GM12878 (cell line): ENCODE data around the gene CSNK1G2.

Experiments
- BCL3 ChIP-seq: IDR thresholded peaks from 2 replicates; pipeline ENCODE4 v1.6.1; 2011; ENCODE audit warnings: borderline replicate concordance, low read depth, mild to moderate bottlenecking, moderate library complexity, low read length; ENCODE audit not compliant: insufficient read depth, poor library complexity, severe bottlenecking
- CBX5 ChIP-seq: sonication (generic); IDR thresholded peaks from 2 replicates; pipeline ENCODE4 v1.6.1; 2016; ENCODE audit warnings: low read depth, moderate library complexity, mild to moderate bottlenecking, inconsistent platforms
- CHD2 ChIP-seq: IDR thresholded peaks from 2 replicates; pipeline ENCODE4 v1.6.1; 2011; ENCODE audit warnings: low read depth, low read length, improper control_type of control experiment, borderline replicate concordance
- GABPA ChIP-seq: IDR thresholded peaks from 2 replicates; pipeline ENCODE4 v1.6.1; 2014; ENCODE audit warnings: antibody characterized with exemption, low read depth, mild to moderate bottlenecking, inconsistent platforms
- HCFC1 ChIP-seq: fragments of 150-350 bp; IDR thresholded peaks from 2 replicates; pipeline ENCODE4 v1.6.1; 2014; ENCODE audit warnings: low read length
- JUNB ChIP-seq: IDR thresholded peaks from 2 replicates; pipeline ENCODE4 v1.6.1; 2016; ENCODE audit warnings: antibody characterized with exemption, mild to moderate bottlenecking
- JUND ChIP-seq: IDR thresholded peaks from 2 replicates; pipeline ENCODE4 v1.6.1; 2012; ENCODE audit warnings: low read depth, mild to moderate bottlenecking, low read length, improper control_type of control experiment, moderate library complexity
- MAX ChIP-seq: IDR thresholded peaks from 2 replicates; pipeline ENCODE4 v1.6.1; 2012; ENCODE audit warnings: low read depth, low read length, improper control_type of control experiment
- MYC ChIP-seq: IDR thresholded peaks from 2 replicates; pipeline ENCODE4 v1.6.1; 2011; ENCODE audit warnings: mild to moderate bottlenecking, low read length, moderate library complexity, inconsistent platforms; ENCODE audit not compliant: insufficient read depth, insufficient replicate concordance, insufficient read length, severe bottlenecking
- RFX5 ChIP-seq: IDR thresholded peaks from 2 replicates; pipeline ENCODE4 v1.6.1; 2011; ENCODE audit warnings: low read depth, low read length, improper control_type of control experiment
- YBX1 ChIP-seq: fragments of 450-650 bp; IDR thresholded peaks from 2 replicates; pipeline ENCODE4 v1.6.1; 2016; ENCODE audit warnings: antibody characterized with exemption
- YY1 ChIP-seq: IDR thresholded peaks from 2 replicates; pipeline ENCODE4 v1.6.1; 2011; ENCODE audit warnings: low read depth, mild to moderate bottlenecking, low read length
- TF ChIP-seq, protein P1 (sequence below), 3 experiments: IDR thresholded peaks in 2 of 3; conservative IDR thresholded peaks in 1 of 3; 2 replicates each; pipeline ENCODE4 v1.5.1; 2011; ENCODE audit warnings: low read depth in 3 of 3, low read length in 3 of 3, mild to moderate bottlenecking in 3 of 3, control low read depth in 2 of 3, moderate library complexity in 2 of 3, inconsistent platforms in 1 of 3, mixed read lengths in 1 of 3; ENCODE audit not compliant: control insufficient read depth in 2 of 3, insufficient read depth in 1 of 3; ENCODE audit errors: extremely low read depth in 1 of 3

GRCh38 chr19:1914826-1915341 is 26.1 kb upstream of the CSNK1G2 start:
- no peak for TF ChIP-seq BCL3
- no peak for TF ChIP-seq JUND
- TF ChIP-seq, protein P1, sequence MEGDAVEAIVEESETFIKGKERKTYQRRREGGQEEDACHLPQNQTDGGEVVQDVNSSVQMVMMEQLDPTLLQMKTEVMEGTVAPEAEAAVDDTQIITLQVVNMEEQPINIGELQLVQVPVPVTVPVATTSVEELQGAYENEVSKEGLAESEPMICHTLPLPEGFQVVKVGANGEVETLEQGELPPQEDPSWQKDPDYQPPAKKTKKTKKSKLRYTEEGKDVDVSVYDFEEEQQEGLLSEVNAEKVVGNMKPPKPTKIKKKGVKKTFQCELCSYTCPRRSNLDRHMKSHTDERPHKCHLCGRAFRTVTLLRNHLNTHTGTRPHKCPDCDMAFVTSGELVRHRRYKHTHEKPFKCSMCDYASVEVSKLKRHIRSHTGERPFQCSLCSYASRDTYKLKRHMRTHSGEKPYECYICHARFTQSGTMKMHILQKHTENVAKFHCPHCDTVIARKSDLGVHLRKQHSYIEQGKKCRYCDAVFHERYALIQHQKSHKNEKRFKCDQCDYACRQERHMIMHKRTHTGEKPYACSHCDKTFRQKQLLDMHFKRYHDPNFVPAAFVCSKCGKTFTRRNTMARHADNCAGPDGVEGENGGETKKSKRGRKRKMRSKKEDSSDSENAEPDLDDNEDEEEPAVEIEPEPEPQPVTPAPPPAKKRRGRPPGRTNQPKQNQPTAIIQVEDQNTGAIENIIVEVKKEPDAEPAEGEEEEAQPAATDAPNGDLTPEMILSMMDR (IDR thresholded peaks at IDR 0.05 in 2 of 3, conservative IDR thresholded peaks at IDR 0.05 in 1 of 3; ENCODE audit: control insufficient read depth in 2 of 3, extremely low read depth in 1 of 3, insufficient read depth in 1 of 3, low read depth in 3 of 3, low read length in 3 of 3) = no peak
- no peak for TF ChIP-seq CBX5
- no peak for TF ChIP-seq YY1
- TF ChIP-seq HCFC1 = no peak
- TF ChIP-seq MYC = no peak
- TF ChIP-seq MAX = no peak
- no peak for TF ChIP-seq GABPA
- TF ChIP-seq JUNB = no peak
- no peak for TF ChIP-seq RFX5
- TF ChIP-seq CHD2 = no peak
- no peak for TF ChIP-seq YBX1
